Pancreas (tissue), 10 donors: ENCODE measurements around the gene TMEM87A. TPM values are rescaled to one million over a fixed set of nuclear protein-coding genes. Genes with fewer than 3 reads are reported as not detected.
"Not testable (repeated sequence)": the region's sequence is repeated elsewhere in the genome, so short reads cannot be mapped to it uniquely, and the experiment has no call there.

ENCODE experiments used
- ATAC-seq, 4 donors: fragments of 200-7000 bp; cut with Tn5 transposase; one replicate each; pipeline versions ENCODE4 v1.8.0 to v1.9.1; 2020; ENCODE audit warnings: mild to moderate bottlenecking in 4 of 4, moderate library complexity in 4 of 4
- DNase-seq, 6 donors: peaks; one replicate each; pipeline ENCODE4 v3.0.0-alpha.2; 2020
- FAIRE-seq: peaks from 2 replicates; lab custom pipeline; 2012; peaks lifted over from hg19 to GRCh38; lab: Jason Lieb, UNC
- H3K27ac ChIP-seq, 4 donors: fragments of 200-600 bp; sonication (generic); 1 replicate in 3 of 4; 2 replicates in 1 of 4; pipeline versions ENCODE4 v1.5.0 to v1.8.0; 2020
- H3K27me3 ChIP-seq, 4 donors: fragments of 200-600 bp; one replicate each; pipeline ENCODE4 v1.8.0; 2021
- H3K36me3 ChIP-seq, 3 donors: fragments of 200-600 bp; sonication (generic) in 1 of 3; one replicate each; pipeline versions ENCODE4 v1.5.0 to v1.8.0; 2020 to 2021
- H3K4me1 ChIP-seq, 3 donors: fragments of 200-600 bp; one replicate each; pipeline ENCODE4 v1.8.0; 2021
- H3K4me3 ChIP-seq, 4 donors: fragments of 200-600 bp; sonication (generic) in 2 of 4; one replicate each; pipeline versions ENCODE4 v1.5.0 to v1.8.0; 2020 to 2021
- H3K9me3 ChIP-seq, 4 donors: fragments of 200-600 bp; one replicate each; pipeline ENCODE4 v1.8.0; 2021
- WGBS, 2 donors: extraction: QIAGEN DNeasy Blood & Tissue Kit; methylation state at CpG; one replicate each; pipeline ENCODE4 v1.1.7; 2013; 5-methylcytosine and 5-hydroxymethylcytosine counted together
- intact Hi-C, 3 donors: fragments of 100-400 bp; cut with DNase I; formaldehyde crosslinking; loops; one replicate each; pipeline versions ENCODE4 v1.11.1 to v1.14.2; 2022
- polyA plus RNA-seq, 2 donors: library from polyadenylated mRNA; stranded (reverse); fragments of 200-250 nt; gene quantifications; one replicate each; pipeline ENCODE4 v1.2.3, GENCODE V29; 2013
- total RNA-seq, 6 donors: library from RNA; stranded (reverse); fragmentation: NEBNext Ultra II Directional in 4 of 6; extraction: Animal tissue kit (Norgen Biotek cat#: 25700) in 4 of 6; gene quantifications; one replicate each; pipeline versions ENCODE4 v1.2.1 to v1.2.4, GENCODE V29; 2021 to 2023
- TF ChIP-seq, protein P1 (sequence below), 4 donors: fragments of 200-600 bp; sonication (generic) in 3 of 4; IDR thresholded peaks; one replicate each; pipeline versions ENCODE4 v1.5.0 to v1.8.0; 2021; ENCODE audit warnings: antibody characterized with exemption in 4 of 4
- donor health status: healthy with polysubstance abuse.
- donor health status: DM: no; HTN: no; CAD: no; lungs with moderate emphysema.
- donor health status: DM: no; HTN: no; CAD: no.
- donor health status: control.
- donor health status: control.
- donor health status: Bipolar disorder and iron deficiency.
- donor health status: DM: yes; HTN: yes; CAD: no.
- donor health status: DM: no; HTN: no; CAD: no.
- donor health status: DM: no; HTN: no; CAD: no.
- donor health status: DM: yes; HTN: yes; CAD: no.

The TMEM87A gene
- total RNA-seq (10 to 100 TPM; 19.2 to 32.1 (median 25.1) TPM), polyA plus RNA-seq (10 to 100 TPM; 12.2 to 23.2 TPM)

- H3K9me3 ChIP-seq: no peaks in the 10 kb centered on the region
- peak within 1 kb of the TSS; percentile 82 to 95 (median 89) for H3K27ac ChIP-seq
- TF ChIP-seq, protein P1, sequence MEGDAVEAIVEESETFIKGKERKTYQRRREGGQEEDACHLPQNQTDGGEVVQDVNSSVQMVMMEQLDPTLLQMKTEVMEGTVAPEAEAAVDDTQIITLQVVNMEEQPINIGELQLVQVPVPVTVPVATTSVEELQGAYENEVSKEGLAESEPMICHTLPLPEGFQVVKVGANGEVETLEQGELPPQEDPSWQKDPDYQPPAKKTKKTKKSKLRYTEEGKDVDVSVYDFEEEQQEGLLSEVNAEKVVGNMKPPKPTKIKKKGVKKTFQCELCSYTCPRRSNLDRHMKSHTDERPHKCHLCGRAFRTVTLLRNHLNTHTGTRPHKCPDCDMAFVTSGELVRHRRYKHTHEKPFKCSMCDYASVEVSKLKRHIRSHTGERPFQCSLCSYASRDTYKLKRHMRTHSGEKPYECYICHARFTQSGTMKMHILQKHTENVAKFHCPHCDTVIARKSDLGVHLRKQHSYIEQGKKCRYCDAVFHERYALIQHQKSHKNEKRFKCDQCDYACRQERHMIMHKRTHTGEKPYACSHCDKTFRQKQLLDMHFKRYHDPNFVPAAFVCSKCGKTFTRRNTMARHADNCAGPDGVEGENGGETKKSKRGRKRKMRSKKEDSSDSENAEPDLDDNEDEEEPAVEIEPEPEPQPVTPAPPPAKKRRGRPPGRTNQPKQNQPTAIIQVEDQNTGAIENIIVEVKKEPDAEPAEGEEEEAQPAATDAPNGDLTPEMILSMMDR (IDR thresholded peaks at IDR 0.05): no peak
- H3K36me3 ChIP-seq: no peaks in the 10 kb centered on the region
- intact Hi-C loops: no loop called here
- WGBS, 2 donors: 0 to 1% methylated on average over 52 of the region's 52 CpGs
- peak within 1 kb of the TSS; percentile 47 to 69 (median 57) for H3K4me3 ChIP-seq
- DNase-seq (peak; percentile 93 to 99 (median 96)), ATAC-seq (peak; percentile 93 to 97 (median 96)), FAIRE-seq (peak; percentile 68)
- peaks cover 32 to 46% (median 35%) of the 10 kb centered on the region in 3 donors for H3K4me1 ChIP-seq
- H3K27me3 ChIP-seq: no peaks in the 10 kb centered on the region
Observed at GRCh38 chr15:42272939-42273899, at the start of gene TMEM87A, which contains the start of gene GANC. Gene TMEM87A, minus strand, starts transcription at chr15:42273433. Its CDS starts 35 bp downstream, at chr15:42273398. Gene GANC, plus strand, starts transcription at chr15:42273201. Its CDS starts 1,281 bp downstream, at chr15:42274482.

DNA sequence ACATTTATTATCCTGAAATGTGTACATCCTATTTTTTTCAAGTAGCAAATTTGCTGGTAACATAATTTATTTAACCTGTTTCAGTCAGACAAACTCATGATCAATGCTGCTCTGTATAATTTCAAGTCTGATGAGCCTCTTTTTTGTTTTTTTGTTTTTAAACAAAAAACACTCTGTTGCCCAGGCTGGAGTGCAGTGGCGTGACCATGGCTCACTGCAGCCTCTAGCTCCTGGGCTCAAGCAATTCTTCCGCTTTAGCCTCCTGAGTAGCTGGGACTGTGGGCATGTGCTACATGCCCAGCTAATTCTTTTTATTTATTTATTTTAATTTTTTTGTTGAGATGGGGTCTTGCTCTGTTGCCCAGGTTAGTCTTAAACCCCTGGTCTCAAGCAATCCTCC, 46.0 kb upstream of the TMEM87A start:
- intact Hi-C loops: no loop called here
- Histone ChIP-seq H3K4me3 (no peak overlapping the region), H3K27me3 (no peaks in the 10 kb centered on the region), H3K9me3 (no peaks in the 10 kb centered on the region), H3K4me1 (no peaks in the 10 kb centered on the region), H3K36me3 (no peaks in the 10 kb centered on the region), H3K27ac (no peak overlapping the region)
- DNase-seq: no peak
- TF ChIP-seq, protein P1 (IDR thresholded peaks at IDR 0.05): no peak
- no peak for FAIRE-seq
- 96 to 100% methylated on average over 2 of the region's 2 CpGs for WGBS, 2 donors
- no peak for ATAC-seq

DNA sequence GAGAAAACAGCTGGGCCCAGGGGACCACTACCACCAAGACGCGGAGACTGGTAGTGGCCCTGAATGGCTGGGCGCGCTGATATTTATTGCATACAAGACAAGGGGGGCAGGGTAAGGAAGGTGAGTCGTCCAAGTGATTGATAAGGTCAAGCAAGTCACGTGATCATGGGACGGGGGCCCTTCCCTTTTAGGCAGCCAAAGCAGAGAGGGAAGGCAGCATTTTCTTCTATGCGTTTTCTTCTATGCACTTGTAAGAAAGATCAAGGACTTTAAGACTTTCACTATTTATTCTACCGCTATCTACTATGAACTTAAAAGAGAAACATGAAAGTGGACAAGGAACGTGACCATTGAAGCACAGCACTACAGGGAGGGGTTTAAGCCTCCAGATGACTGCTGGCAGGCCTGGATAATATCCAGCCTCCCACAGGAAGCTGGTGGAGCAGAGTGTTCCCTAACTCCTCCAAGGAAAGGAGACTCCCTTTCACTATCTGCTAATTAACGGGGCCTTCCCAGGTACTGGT, 43.1 kb upstream of the TMEM87A start:
- H3K27me3 ChIP-seq, H3K27ac ChIP-seq, H3K4me3 ChIP-seq, intact Hi-C loops, H3K9me3 ChIP-seq, H3K36me3 ChIP-seq, H3K4me1 ChIP-seq, ATAC-seq, FAIRE-seq, DNase-seq: not testable (repeated sequence)
- WGBS, 2 donors: 67 to 70% methylated on average over 11 of the region's 11 CpGs

DNA sequence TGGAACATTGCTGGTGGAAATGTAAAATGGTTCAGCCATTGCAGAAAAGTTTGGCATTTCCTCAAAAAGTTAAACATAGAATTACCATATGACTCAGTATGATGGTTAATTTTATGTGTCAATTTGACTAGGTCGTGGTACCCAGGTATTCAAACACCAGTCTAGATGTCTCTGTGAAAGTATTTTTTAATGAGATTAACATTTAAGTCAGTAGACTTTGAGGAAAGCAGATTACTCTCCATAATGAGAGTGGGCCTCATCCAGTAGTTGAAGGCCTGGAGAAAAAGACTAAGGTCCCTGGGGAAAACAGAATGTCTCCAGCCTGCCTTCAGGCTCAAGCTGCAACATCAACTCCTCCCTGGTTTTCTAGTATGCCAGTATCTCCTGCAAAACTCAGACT, 42.3 kb upstream of the TMEM87A start:
- Histone ChIP-seq H3K4me3 (no peak overlapping the region), H3K27ac (no peak overlapping the region), H3K36me3 (peaks cover 0 to 4% (median 0%) of the 10 kb centered on the region in 3 donors), H3K9me3 (no peaks in the 10 kb centered on the region), H3K27me3 (no peaks in the 10 kb centered on the region), H3K4me1 (no peaks in the 10 kb centered on the region)
- intact Hi-C loops: no loop called here
- TF ChIP-seq, protein P1 (IDR thresholded peaks at IDR 0.05): no peak
- 70 to 76% methylated on average over 1 of the region's 1 CpG for WGBS, 2 donors
- no peak for FAIRE-seq
- ATAC-seq: no peak
- no peak for DNase-seq

GRCh38 chr15:42314818-42315217, 41.6 kb upstream of the TMEM87A start:
- intact Hi-C loops: no loop called here
- FAIRE-seq: no peak
- WGBS, 2 donors: 84 to 95% methylated on average over 1 of the region's 1 CpG

More at GRCh38 chr15:42314818-42315217, 41.6 kb upstream of the TMEM87A start:
- Histone ChIP-seq H3K4me1 (no peaks in the 10 kb centered on the region), H3K27ac (no peak overlapping the region), H3K36me3 (peaks cover 0 to 7% (median 0%) of the 10 kb centered on the region in 3 donors), H3K4me3 (no peak overlapping the region), H3K27me3 (no peaks in the 10 kb centered on the region), H3K9me3 (no peaks in the 10 kb centered on the region)
- DNase-seq: no peak
- TF ChIP-seq, protein P1 (IDR thresholded peaks at IDR 0.05): no peak
- no peak for ATAC-seq
